GM19193 (cell line): ENCODE results near the gene FBXW5.

Experiments used
- POLR2A ChIP-seq: IDR thresholded peaks from 4 replicates; pipeline ENCODE4 v1.6.1; 2011; ENCODE audit not compliant: insufficient read depth, insufficient read length; ENCODE audit errors: extremely low read depth

The FBXW5 gene

DNA sequence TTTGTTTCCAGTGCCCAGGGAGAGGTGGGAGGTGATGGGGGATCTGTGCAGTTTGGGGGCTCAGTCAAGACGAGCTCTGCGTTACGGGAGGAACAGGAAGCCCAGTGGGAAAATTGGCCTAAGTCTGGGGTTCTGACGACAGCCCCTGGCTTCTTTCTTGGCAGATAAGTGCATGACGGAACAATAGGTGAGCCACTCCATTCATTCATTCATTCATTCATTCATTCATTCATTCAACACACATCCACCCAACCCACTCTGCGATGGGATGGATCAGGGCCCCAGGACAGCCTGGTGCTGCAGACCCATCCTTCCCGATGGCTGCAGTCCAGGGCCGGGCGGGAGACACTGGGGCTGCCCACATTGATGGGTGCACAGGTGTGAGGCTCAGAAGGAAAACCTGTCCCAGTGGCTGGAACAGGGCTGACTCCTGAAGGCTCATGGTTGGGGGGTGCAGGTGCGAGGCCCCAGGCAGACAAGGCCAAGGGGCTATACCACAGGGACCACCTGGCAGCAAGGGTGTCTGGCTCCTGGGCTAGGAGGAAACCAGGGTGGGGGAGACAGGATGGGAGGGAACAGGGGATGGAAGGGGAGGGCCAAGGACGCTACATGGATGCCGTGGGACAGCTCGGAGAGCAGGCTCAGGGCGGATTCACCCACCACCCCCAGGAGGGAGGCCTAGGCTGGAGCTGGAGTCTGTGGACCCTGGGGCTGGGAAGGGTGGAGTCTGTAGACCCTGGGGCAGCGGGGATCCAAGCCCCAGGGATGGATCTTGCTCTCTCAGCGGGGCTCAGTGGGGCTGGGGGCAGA, 36.3 kb upstream of the FBXW5 start:
- no peak for TF ChIP-seq POLR2A

DNA sequence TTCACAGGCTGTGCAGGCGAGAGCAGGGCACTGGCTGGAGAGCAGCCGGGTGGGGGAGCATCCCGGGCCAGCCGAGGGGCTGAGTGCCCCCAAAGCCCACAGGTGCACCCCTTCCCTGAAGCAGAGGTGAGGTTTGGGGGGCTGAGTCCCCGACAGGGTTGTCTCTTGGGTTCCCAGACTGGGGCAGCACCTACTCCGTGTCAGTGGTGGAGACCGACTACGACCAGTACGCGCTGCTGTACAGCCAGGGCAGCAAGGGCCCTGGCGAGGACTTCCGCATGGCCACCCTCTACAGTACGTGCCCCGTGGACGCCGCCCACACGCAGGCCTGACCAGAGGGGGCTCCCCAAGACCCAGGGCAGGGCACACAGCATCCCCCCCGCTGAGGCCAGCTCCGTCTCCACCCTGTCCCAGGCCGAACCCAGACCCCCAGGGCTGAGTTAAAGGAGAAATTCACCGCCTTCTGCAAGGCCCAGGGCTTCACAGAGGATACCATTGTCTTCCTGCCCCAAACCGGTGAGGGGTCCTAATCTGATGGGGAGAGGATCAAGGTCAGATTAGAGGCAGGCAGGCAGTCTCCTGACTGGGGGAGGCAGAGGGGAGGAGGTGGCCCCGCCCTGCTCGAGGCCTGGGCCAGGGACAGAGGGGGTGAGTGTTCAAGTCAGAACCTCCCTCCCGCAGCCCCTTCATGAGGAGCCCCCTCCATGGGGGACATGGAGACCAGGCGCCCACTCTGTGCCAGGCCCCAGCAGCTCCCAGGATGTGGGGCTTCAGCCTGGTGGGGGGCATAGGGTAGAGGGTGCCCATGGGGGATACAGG, 35.4 kb upstream of the FBXW5 start:
- no peak for TF ChIP-seq POLR2A

DNA sequence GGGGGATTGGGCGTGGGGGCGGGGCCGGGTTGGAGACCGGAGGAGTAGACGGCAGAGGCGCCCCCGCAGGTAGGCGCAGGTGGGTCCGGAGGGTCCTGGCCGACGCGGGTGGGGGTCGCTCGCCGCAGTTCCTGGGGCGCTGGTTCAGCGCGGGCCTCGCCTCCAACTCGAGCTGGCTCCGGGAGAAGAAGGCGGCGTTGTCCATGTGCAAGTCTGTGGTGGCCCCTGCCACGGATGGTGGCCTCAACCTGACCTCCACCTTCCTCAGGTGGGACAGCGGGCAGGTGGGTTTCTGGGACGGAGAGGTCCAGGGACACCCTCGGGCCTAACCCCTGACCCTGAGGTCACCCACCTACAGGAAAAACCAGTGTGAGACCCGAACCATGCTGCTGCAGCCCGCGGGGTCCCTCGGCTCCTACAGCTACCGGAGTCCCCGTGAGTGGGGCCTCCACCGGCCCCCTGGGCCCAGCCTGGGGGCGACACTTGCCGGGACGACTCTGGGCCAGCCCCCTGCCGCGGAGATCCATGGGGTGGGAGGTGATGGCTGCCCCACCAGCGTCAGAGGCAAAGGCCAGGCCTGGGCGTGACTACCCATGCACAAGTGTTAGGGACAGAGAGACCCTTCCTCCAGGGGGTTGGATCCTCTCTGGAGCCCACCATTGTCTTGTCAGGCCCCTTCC, 34.5 kb upstream of the FBXW5 start:
- no peak for TF ChIP-seq POLR2A

GRCh38 chr9:136978073-136978864, 33.7 kb upstream of the FBXW5 start:
- TF ChIP-seq POLR2A: no peak

GRCh38 chr9:136977649-136978072, 33.1 kb upstream of the FBXW5 start:
- TF ChIP-seq POLR2A: no peak

- TF ChIP-seq POLR2A: no peak
Observed at GRCh38 chr9:136977223-136977622, 32.7 kb upstream of the FBXW5 start, which contains the start of gene PTGDS. Gene PTGDS, plus strand, starts transcription at chr9:136977504. Its CDS starts 75 bp downstream, at chr9:136977579.

DNA sequence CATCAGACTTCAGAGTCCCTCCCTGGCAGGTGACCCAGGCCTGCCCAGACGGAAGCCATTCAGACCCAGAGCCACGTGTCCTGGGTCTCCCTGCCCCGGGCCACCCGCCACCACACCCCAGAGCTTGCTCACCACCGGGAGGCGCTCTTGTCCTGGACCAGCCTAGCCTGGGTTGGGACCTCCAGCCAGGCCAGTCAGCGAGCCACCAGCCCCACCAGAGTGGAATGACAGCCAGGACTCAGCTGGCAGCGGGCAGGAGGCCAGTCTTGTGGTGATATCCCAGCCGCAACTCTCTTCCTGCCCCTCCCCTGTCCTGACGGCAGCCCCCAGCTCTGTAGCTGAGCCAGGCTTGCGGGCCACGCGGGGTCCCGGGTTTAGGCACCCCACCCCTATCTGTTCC, 31.1 kb upstream of the FBXW5 start:
- TF ChIP-seq POLR2A: no peak

GRCh38 chr9:136974817-136975535, 30.4 kb upstream of the FBXW5 start:
- no peak for TF ChIP-seq POLR2A

DNA sequence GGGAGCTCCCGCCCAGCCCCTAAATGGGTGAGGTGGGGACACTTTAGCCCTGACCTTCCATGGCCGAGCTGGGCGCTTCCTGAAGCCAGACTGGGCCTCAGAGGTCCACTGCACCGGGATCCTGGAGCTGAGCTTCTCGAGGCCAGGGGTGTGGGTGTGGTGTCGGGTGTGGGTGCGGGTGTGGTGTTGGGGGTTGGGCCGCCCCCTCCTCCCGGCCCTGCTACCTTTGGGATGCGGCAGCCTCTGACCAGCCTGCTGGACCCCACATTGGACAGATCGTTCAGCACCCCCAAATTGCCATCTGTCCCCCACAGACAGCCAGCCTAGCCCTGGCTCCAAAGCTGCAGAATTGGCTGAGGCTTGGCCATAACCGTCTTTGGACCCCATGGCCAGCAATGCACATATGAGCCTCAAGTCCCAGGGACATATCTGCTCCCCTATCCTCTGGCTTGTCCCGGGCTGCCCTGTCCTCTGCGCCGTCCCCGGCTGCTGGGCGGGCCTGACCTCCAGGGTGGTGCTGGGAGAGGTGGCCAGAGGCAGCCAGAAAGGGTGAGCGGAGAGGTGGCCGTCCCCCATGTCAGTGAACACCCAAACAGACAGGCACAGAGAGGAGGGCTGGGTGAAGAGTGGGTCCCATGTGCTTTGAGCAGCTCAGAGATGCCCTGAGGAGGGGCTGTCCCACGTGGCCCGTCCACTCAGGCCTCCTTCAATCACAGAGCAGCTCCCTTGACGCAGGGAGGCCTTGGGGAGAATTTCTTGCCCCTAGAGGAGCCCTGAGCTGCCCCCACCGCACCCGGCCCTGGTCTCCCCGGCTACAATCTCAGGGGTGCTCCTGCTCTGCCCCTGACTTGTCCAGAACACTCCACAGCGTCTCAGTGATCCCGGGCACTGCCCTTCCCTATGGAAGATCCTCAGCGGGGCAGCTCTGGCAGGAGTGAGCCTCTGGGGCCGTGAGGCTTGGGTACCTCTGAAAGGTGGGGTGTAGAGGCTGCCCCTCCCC, 29.4 kb upstream of the FBXW5 start:
- no peak for TF ChIP-seq POLR2A

DNA sequence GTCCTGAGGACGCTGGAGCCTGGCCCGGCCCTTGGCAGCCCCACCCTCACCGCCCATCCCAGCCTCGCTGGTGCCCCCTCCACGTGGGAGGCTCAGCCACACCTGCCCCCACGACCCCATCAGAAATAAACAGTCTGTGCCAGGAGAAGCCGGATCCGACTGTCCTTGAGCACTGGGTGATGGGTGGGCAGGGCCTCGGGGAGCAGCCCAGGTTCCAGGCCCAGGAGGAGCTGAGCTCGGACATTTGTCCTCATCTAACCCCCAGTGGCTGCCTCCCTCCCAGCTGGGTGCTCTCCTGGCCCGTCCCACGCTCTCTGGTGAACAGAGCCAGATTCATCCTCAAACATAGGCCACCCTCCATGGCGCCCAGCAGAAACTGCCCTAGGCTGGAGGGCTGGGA, 28.2 kb upstream of the FBXW5 start:
- TF ChIP-seq POLR2A: no peak

GRCh38 chr9:136972335-136972734, 27.8 kb upstream of the FBXW5 start:
- TF ChIP-seq POLR2A: no peak

GRCh38 chr9:136971746-136972145, 27.2 kb upstream of the FBXW5 start:
- no peak for TF ChIP-seq POLR2A

DNA sequence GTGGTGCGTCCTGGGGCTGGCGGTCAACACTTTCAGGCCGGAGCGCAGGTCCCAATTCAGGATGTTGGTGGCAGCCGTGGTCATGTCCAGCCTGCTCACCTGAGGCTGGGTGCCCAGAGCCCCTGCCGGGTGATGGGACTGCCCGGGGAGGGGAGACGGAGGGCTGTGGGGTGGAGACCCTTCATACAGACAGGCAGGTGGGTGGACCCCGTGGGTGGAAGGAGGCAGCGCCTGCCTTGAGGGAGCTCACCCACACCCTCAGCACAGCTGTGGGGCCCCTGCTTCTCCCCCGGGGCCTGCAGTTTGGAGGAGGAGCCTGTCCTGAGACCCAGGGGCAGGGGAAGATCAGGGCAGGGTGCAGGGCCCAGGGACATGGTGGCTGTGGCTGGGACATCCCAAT, 25.8 kb upstream of the FBXW5 start:
- TF ChIP-seq POLR2A: no peak
